ENCODE data around the gene HES4. TPM values are rescaled to one million over a fixed set of nuclear protein-coding genes. Genes with fewer than 3 reads are reported as not detected.
"Not testable (repeated sequence)": the region's sequence is repeated elsewhere in the genome, so short reads cannot be mapped to it uniquely, and the experiment has no call there.

Gene HES4
- total RNA-seq, 1 donor from 2014 or later, result 149 TPM

DNA sequence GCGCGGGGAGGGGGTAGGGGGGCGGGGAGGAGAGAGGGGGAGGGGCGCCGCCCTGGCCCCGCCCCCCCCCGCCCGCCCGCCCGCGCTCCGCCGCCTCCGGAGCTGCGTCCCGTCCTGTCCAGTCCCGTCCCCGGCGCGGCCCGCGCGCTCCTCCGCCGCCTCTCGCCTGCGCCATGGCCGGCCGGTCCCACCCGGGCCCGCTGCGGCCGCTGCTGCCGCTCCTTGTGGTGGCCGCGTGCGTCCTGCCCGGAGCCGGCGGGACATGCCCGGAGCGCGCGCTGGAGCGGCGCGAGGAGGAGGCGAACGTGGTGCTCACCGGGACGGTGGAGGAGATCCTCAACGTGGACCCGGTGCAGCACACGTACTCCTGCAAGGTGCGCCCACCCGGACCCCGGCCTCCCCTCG lies 20.1 kb upstream of the HES4 start, which contains the start of gene AGRN:
AGRN (plus strand) TSS at position 121 of the 405 bp plus-strand sequence; CDS start at position 174, 53 bp downstream.
- H3K4me1 Mint-ChIP-seq (ENCODE audit: low read depth, unreplicated experiment), result peaks cover 20% of the 10 kb centered on the region
- no peak for FAIRE-seq
- peak within 1 kb of the TSS; percentile 95 for H3K4me2 ChIP-seq (ENCODE audit: low read length)
- peak within 1 kb of the TSS; percentile 86 for H3K27ac ChIP-seq (ENCODE audit: low read depth, low read length)
- H3K79me2 ChIP-seq (ENCODE audit: insufficient read depth, low read length), result peaks cover 42% of the 10 kb centered on the region
- no peaks in the 10 kb centered on the region for H3K9me3 Mint-ChIP-seq (ENCODE audit: unreplicated experiment)
- peaks cover 30% of the 10 kb centered on the region for H4K20me1 ChIP-seq (ENCODE audit: insufficient read depth, low read length)
- H3K36me3 ChIP-seq (ENCODE audit: insufficient read depth, low read length), result no peaks in the 10 kb centered on the region
- H3K27me3 Mint-ChIP-seq (ENCODE audit: low read depth, unreplicated experiment), result no peaks in the 10 kb centered on the region
- no peaks in the 10 kb centered on the region for H3K9me3 ChIP-seq (ENCODE audit: insufficient read depth, low read depth, low read length)
- no peaks in the 10 kb centered on the region for H3K36me3 Mint-ChIP-seq (ENCODE audit: low read depth, unreplicated experiment)
- peak within 1 kb of the TSS; percentile 85 for H3K9ac ChIP-seq (ENCODE audit: low read length)
- peak within 1 kb of the TSS; percentile 66 for H2AFZ ChIP-seq (ENCODE audit: low read depth, low read length)
- no peaks in the 10 kb centered on the region for H3K27me3 ChIP-seq (ENCODE audit: insufficient read depth, low read length)
- no peak for DNase-seq (ENCODE audit: low read depth)
- H3K27ac Mint-ChIP-seq (ENCODE audit: unreplicated experiment), result peak within 1 kb of the TSS; percentile 72
- peak within 1 kb of the TSS; percentile 62 for H3K4me3 ChIP-seq (ENCODE audit: insufficient read depth, low read depth, low read length)
- peak within 1 kb of the TSS; percentile 82 for H3K4me3 Mint-ChIP-seq (ENCODE audit: unreplicated experiment)
- TF ChIP-seq EZH2 (IDR thresholded peaks at IDR 0.05; ENCODE audit: insufficient read depth, low read length), result no peak
- peaks cover 37% of the 10 kb centered on the region for H3K4me1 ChIP-seq (ENCODE audit: insufficient read depth, low read length)

- Mint-ChIP-seq H3K27me3 (ENCODE audit: low read depth, unreplicated experiment) (no peaks in the 10 kb centered on the region), H3K4me1 (ENCODE audit: low read depth, unreplicated experiment) (peaks cover 20% of the 10 kb centered on the region), H3K27ac (ENCODE audit: unreplicated experiment) (peak overlapping the region; percentile 72), H3K4me3 (ENCODE audit: unreplicated experiment) (peak overlapping the region; percentile 80), H3K36me3 (ENCODE audit: low read depth, unreplicated experiment) (peaks cover 1% of the 10 kb centered on the region), H3K9me3 (ENCODE audit: unreplicated experiment) (no peaks in the 10 kb centered on the region)
- H3K36me3 ChIP-seq (ENCODE audit: insufficient read depth, low read length), result no peaks in the 10 kb centered on the region
- H3K27ac ChIP-seq (ENCODE audit: low read depth, low read length), result no peak overlapping the region
- peaks cover 31% of the 10 kb centered on the region for H3K4me1 ChIP-seq (ENCODE audit: insufficient read depth, low read length)
- no peak overlapping the region for H3K4me3 ChIP-seq (ENCODE audit: insufficient read depth, low read depth, low read length)
- H3K79me2 ChIP-seq (ENCODE audit: insufficient read depth, low read length), result peaks cover 36% of the 10 kb centered on the region
- H3K27me3 ChIP-seq (ENCODE audit: insufficient read depth, low read length), result no peaks in the 10 kb centered on the region
- H4K20me1 ChIP-seq (ENCODE audit: insufficient read depth, low read length), result peaks cover 25% of the 10 kb centered on the region
- no peak for FAIRE-seq
- peak overlapping the region; percentile 64 for H3K4me2 ChIP-seq (ENCODE audit: low read length)
- no peak for TF ChIP-seq EZH2 (IDR thresholded peaks at IDR 0.05; ENCODE audit: insufficient read depth, low read length)
- TF ChIP-seq, protein P1, sequence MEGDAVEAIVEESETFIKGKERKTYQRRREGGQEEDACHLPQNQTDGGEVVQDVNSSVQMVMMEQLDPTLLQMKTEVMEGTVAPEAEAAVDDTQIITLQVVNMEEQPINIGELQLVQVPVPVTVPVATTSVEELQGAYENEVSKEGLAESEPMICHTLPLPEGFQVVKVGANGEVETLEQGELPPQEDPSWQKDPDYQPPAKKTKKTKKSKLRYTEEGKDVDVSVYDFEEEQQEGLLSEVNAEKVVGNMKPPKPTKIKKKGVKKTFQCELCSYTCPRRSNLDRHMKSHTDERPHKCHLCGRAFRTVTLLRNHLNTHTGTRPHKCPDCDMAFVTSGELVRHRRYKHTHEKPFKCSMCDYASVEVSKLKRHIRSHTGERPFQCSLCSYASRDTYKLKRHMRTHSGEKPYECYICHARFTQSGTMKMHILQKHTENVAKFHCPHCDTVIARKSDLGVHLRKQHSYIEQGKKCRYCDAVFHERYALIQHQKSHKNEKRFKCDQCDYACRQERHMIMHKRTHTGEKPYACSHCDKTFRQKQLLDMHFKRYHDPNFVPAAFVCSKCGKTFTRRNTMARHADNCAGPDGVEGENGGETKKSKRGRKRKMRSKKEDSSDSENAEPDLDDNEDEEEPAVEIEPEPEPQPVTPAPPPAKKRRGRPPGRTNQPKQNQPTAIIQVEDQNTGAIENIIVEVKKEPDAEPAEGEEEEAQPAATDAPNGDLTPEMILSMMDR (IDR thresholded peaks at IDR 0.05; ENCODE audit: insufficient read depth, low read depth, low read length), result no peak
- peak; percentile 47 for DNase-seq (ENCODE audit: low read depth)
- H3K9me3 ChIP-seq (ENCODE audit: insufficient read depth, low read depth, low read length), result no peaks in the 10 kb centered on the region
- H2AFZ ChIP-seq (ENCODE audit: low read depth, low read length), result peak overlapping the region; percentile 66
- no peak overlapping the region for H3K9ac ChIP-seq (ENCODE audit: low read length)
Observed at GRCh38 chr1:1019122-1019999, 19.5 kb upstream of the HES4 start.

DNA sequence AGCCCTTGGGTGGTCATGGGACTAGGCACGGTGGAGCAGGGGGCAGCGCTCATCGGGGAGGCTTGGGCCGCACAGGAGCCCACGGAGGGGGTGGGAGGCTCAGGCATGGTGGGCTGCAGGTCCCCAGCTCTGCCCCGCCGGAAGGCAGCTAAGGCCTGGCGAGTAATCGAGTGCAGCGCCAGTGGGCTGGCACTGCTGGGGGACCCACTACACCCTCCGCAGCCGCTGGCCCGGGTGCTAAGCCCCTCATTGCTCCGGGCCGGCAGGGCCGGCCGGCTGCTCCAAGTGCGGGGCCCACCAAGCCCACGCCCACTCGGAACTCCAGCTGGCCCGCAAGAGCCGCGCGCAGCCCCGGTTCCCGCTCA lies 18.4 kb upstream of the HES4 start:
- H3K9ac ChIP-seq (ENCODE audit: low read length); H3K9me3 ChIP-seq (ENCODE audit: insufficient read depth, low read depth, low read length); H3K27ac Mint-ChIP-seq (ENCODE audit: unreplicated experiment); H3K9me3 Mint-ChIP-seq (ENCODE audit: unreplicated experiment); H3K27ac ChIP-seq (ENCODE audit: low read depth, low read length); H3K4me2 ChIP-seq (ENCODE audit: low read length); DNase-seq (ENCODE audit: low read depth); H3K27me3 ChIP-seq (ENCODE audit: insufficient read depth, low read length); H3K36me3 ChIP-seq (ENCODE audit: insufficient read depth, low read length); H3K27me3 Mint-ChIP-seq (ENCODE audit: low read depth, unreplicated experiment); H3K4me3 Mint-ChIP-seq (ENCODE audit: unreplicated experiment); H3K36me3 Mint-ChIP-seq (ENCODE audit: low read depth, unreplicated experiment); H3K4me3 ChIP-seq (ENCODE audit: insufficient read depth, low read depth, low read length); FAIRE-seq; H2AFZ ChIP-seq (ENCODE audit: low read depth, low read length): not testable (repeated sequence)
- H3K4me1 Mint-ChIP-seq (ENCODE audit: low read depth, unreplicated experiment), result peaks cover 19% of the 10 kb centered on the region
- H3K4me1 ChIP-seq (ENCODE audit: insufficient read depth, low read length), result peaks cover 29% of the 10 kb centered on the region
- H4K20me1 ChIP-seq (ENCODE audit: insufficient read depth, low read length), result peaks cover 15% of the 10 kb centered on the region
- H3K79me2 ChIP-seq (ENCODE audit: insufficient read depth, low read length), result peaks cover 25% of the 10 kb centered on the region

GRCh38 chr1:1017397-1018320 lies 17.8 kb upstream of the HES4 start:
- not testable (repeated sequence) for H3K36me3 Mint-ChIP-seq (ENCODE audit: low read depth, unreplicated experiment); H3K4me3 ChIP-seq (ENCODE audit: insufficient read depth, low read depth, low read length); H3K27me3 ChIP-seq (ENCODE audit: insufficient read depth, low read length); DNase-seq (ENCODE audit: low read depth); H3K27ac ChIP-seq (ENCODE audit: low read depth, low read length); H2AFZ ChIP-seq (ENCODE audit: low read depth, low read length); FAIRE-seq; H3K36me3 ChIP-seq (ENCODE audit: insufficient read depth, low read length); H3K9me3 ChIP-seq (ENCODE audit: insufficient read depth, low read depth, low read length); H3K9me3 Mint-ChIP-seq (ENCODE audit: unreplicated experiment); H3K4me2 ChIP-seq (ENCODE audit: low read length); H4K20me1 ChIP-seq (ENCODE audit: insufficient read depth, low read length); H3K27me3 Mint-ChIP-seq (ENCODE audit: low read depth, unreplicated experiment); H3K9ac ChIP-seq (ENCODE audit: low read length)
- peaks cover 22% of the 10 kb centered on the region for H3K4me1 ChIP-seq (ENCODE audit: insufficient read depth, low read length)
- Mint-ChIP-seq H3K27ac (ENCODE audit: unreplicated experiment) (peak overlapping the region; percentile 34), H3K4me3 (ENCODE audit: unreplicated experiment) (peak overlapping the region; percentile 34), H3K4me1 (ENCODE audit: low read depth, unreplicated experiment) (peaks cover 16% of the 10 kb centered on the region)
- H3K79me2 ChIP-seq (ENCODE audit: insufficient read depth, low read length), result peaks cover 18% of the 10 kb centered on the region
